RKO (cell line): ENCODE measurements around the gene AFTPH.
A peak's percentile ranks its signal among the peaks of the same experiment; 100 is the strongest.

Source experiments
- DNase-seq: peaks from one replicate; pipeline ENCODE4 v3.0.0-alpha.2; 2016; ENCODE audit warnings: low spot score

AFTPH gene

DNA sequence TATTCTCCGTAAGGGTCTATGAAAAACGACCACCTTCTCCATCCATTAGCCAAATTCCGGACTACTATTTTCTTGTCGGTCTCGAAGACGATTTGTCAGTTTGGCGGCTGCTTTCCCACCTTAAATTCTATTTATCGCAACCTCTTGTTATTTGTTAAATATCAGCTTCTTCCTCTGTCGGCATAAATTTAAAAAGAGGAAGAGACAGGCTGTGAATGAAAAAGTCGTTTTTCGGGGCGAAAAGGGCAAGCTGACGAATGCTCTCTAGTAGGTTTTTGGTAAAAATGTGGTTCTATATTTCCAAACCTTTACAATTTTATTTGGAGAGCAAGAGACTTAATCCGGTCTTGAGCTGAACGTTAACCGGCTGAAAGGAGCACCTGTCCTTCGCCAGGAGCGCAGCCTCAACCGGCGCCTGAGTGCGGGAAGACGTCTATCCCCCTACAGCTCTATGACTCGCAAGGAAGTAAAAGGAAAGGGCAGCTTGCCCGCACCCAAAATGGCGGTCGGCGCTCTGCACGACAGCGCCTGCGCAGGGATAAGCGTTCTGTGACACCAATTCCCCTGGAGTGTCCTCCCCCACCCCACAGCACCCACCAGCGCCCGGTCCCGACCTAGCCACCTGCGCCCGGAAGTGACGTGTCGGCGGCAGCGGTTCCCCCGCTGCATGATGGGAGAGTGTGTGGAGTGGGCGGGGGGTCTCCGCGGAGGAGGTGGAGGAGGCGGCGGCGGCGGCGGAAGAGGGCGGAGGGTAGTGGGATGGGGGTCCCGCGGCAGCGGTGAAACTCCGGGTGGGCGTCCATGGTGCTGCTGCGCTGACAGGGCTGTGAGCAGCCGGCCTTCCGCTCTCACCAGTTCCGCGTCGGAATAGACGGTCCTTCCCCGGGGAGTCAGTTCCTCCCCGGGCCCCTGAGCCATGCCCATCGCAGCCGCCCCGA, at the start of gene AFTPH:
TSS of gene AFTPH (plus strand) at position 663 of the 938 bp plus-strand sequence. CDS start 27,147 bp downstream, outside the sequence.
- peak; percentile 98 for DNase-seq

GRCh38 chr2:64474636-64475035, 49.5 kb upstream of the AFTPH start:
- DNase-seq: no peak

- no peak for DNase-seq
Observed at GRCh38 chr2:64477037-64477436, 47.1 kb upstream of the AFTPH start.

GRCh38 chr2:64477979-64478378, 46.1 kb upstream of the AFTPH start:
- DNase-seq: no peak

DNA sequence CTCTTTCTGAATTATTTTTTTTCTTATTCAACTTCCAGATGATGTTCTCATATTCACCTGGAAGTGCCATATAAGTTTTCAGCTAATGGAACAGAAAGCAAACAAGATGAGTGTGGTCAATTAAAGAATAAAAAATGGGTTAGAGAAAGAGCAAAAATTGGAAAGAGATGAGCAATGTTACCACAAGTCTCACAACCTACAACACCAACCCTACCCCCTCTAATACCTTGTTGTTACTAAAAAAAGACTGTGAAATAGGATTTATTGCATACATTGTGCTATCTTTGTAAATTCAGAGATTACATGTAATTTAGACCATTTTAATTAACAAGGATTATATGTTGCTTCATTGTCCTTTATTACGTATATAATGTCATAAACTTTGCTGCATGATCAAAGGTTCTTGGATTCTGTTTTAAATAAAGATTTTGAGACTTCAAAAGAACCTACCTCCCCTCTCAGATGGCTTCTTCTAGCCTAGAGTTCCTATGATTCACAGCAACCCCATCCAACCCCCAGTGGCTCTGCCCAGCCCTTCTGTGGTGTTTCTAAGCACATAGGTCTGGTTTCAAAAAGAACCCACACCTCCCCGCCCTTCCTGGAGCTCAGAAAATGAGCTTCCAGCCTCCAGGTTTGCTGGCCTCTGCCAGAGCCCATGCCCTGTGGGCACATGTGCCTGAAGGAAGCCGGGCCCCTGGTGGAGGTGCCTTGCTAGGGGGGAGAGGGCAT, 45.5 kb upstream of the AFTPH start:
- no peak for DNase-seq

DNA sequence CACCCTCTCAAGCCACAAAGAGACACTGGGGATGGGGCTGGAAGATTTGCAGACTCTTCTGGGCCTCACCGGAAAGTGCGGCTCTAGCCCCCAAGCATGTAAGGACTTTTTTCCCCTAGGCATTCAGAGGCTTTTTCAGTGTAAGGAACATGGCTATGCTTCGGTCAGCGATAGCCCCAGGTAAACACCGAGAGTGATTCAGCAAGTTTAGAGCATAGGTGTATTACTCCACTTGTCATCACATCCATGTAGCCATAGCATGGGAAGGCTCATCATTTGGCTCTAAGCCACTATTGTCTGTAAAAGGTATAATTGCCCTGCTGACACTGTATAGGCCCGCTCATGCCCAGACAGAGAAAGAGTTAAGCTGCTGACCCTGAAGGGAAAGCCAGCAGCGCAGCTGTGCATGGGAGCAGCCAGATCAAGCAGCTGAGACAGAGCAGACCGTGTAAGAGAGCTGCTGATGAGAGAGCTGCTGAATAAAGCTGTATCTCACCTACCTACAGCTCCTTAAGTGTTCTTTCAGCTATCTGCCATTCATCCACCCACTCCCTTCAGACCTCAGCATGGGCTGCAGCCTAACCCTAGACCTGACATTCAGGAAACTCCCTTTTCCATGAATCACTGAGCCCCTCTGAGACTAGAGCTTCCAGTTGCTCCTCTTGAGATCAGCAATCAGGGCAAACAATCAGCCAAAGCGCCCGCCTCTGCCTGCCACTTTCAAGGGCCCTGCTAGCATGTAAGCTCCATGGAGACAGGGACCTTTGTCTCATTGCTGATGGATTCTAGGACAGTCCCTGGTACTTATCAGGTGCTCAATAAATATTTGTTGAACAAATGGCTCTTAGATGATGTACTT, 44.6 kb upstream of the AFTPH start:
- DNase-seq: no peak

DNA sequence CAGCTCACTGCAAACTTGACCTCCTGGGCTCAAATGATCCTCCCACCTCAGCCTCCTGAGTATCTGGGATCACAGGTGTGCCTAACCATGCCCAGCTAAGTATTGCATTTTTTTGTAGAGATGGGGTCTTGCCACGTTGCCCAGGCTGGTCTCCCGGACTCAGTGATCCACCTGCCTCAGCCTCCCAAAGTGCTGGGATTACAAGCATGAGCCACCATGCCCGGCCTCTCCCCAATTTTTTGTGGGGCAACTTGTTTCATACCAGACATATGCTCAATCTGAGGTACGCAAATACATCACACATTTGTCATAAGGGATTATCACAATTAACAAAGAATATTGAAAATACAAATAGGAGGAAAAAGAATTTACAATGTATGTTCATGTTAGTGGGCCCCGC, 42.5 kb upstream of the AFTPH start:
- DNase-seq: no peak

- DNase-seq: no peak
Observed at GRCh38 chr2:64482243-64482642, 41.9 kb upstream of the AFTPH start.

DNA sequence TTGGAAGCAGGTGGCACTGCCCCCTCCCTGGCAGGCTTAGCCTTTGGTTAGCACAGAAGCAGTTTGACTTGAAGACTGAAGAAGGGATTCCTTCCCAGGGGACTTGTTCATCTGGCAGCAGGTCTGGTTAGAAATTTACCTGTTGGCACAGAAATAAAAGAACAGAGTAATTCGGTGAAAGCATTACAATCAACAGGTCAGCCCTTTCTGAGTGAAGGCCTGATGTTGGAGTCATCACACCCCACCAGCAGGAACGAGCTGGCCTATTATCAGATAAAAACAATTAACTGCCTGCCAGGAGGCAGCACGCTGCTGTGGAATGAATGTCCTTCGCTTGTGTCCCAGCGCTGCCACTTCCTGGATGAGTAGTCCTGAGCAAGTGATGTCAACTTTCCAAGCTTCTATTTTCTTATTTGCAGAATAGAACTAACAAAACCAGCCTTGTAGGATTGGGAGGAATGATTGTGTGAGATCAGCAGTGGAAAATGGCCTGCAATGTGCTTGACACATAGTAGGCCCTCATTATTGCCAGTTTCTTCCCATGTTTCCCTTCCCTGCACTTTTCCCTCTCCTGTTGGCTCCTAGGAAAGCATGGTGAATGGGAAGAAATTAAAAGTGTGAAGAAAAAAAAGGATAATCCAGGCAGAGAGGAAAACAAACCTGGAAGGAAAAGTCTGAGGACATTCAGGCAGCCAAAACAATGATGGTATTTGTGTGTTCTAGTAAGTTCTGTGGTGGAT, 41.2 kb upstream of the AFTPH start:
- DNase-seq: peak; percentile 59

DNA sequence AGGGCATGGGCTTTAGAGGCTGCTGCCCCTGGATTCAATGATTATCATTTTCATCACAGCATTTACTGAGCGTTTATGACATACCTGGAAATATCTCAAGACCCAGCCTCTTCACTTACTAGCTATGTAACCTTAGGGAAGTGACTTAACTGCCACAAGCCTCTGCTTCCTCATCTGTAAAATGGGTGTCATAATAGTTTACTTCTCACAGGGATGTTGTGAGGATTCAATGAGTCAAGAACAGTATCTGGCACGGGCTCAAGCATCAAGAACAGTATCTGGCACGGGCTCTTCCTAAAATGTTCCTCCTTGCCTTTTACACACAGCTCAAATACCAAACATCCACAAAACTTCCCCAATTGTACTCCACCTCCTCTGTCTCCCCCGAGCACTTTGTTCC, 38.8 kb upstream of the AFTPH start:
- no peak for DNase-seq

- DNase-seq: no peak
Observed at GRCh38 chr2:64485961-64486360, 38.2 kb upstream of the AFTPH start.

GRCh38 chr2:64487256-64488049, 36.7 kb upstream of the AFTPH start:
- no peak for DNase-seq

DNA sequence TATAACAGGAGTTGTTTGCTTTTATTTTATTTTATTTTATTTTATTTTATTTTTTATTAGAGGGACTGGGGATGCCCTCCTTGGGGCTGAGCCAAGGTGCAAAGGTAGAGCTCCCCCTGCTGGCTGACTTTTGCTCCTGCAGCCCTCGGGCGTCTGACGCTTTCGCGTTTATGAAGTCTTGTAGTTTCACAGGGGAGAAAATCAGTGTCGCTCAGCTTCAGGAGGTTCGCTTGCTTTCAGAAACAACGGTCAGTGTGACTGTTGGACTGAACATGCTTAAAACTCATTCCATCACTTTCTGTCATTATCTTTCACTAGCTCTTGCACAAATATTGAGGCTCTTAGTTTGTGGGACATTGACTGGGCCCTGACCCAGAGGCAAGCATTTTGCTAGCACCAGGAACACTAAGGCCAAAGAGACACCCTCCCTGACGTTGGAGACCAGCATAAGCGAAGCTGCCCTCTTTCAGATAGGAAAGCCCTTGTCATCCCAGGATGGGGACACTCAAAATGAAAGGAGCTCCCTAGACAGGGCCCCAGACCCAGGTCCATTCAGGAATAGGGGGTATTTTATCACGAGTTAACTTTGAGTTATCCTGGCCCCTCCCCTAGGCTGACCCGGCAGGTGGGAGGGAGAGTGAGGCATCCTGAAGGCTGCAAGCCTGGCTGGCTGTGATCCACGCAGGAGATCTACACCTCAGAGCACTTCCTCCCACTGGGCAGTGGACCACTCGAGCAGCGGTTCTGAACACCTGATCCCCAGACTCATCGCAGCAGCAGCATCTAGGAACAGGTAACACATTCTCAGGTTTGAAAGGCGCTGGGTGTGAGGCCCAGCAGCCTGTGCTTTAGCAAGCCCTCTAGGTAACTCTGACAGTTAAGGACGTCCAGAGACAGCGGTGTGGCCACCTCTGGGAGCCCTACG, 35.8 kb upstream of the AFTPH start:
- DNase-seq: peak; percentile 49

GRCh38 chr2:64489081-64489751, 34.9 kb upstream of the AFTPH start:
- no peak for DNase-seq

GRCh38 chr2:64491426-64491825, 32.7 kb upstream of the AFTPH start:
- DNase-seq: no peak

- DNase-seq: no peak
Observed at GRCh38 chr2:64492272-64492671, 31.9 kb upstream of the AFTPH start.

GRCh38 chr2:64492821-64493220, 31.3 kb upstream of the AFTPH start:
- no peak for DNase-seq

DNA sequence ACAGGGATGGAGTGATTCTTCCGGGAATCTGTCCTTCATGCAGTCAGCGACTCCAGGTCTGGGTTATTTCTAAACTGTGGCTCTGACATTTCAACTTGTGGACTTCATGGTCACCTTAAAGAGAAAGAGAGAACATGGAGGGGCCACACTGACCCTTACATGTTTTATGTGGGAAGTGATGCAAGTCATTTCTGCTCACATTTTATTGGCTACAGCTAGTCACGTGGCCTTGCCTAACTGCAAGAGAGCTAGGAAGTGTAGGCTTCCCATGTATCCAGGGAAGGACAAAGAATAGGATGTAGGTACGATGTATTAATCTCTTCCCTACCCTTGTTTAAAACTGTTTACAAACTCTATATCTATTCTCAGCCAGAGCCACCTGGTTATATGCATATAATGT, 30.3 kb upstream of the AFTPH start:
- no peak for DNase-seq

GRCh38 chr2:64498438-64498837, 25.7 kb upstream of the AFTPH start:
- no peak for DNase-seq
